ENCODE data around the gene EEF2K.

GRCh38 chr16:22297871-22298733 lies 92.0 kb downstream of the EEF2K start:
- TF ChIP-seq ZNF746 (CRISPR knock-in tag; IDR thresholded peaks at IDR 0.05) (no peak; the same call in 1 of the 2 replicates), EZH2 (conservative IDR thresholded peaks at IDR 0.05; ENCODE audit: low read depth, low read length) (no peak), MIXL1 (CRISPR knock-in tag; IDR thresholded peaks at IDR 0.05) (peak; percentile 72; the same call in 1 of the 2 replicates), ZSCAN31 (CRISPR knock-in tag; IDR thresholded peaks at IDR 0.05; ENCODE audit: low read depth) (0 out of 2 replicates have a peak, but pooled peaks have one; percentile 7), ZNF3 (CRISPR knock-in tag; IDR thresholded peaks at IDR 0.05) (no peak; the same call in 1 of the 2 replicates), GLI4 (CRISPR knock-in tag; IDR thresholded peaks at IDR 0.05; ENCODE audit: borderline replicate concordance) (no peak), CEBPB (IDR thresholded peaks at IDR 0.05; ENCODE audit: borderline replicate concordance, low read depth, low read length) (no peak), ZNF121 (CRISPR knock-in tag; IDR thresholded peaks at IDR 0.05) (peak; percentile 66; the same call in 1 of the 2 replicates)

Data from HepG2 (cell line).